ENCODE measurements around the gene ITM2C. TPM values are rescaled to one million over a fixed set of nuclear protein-coding genes. Genes with fewer than 3 reads are reported as not detected.

The ITM2C gene, protein sequence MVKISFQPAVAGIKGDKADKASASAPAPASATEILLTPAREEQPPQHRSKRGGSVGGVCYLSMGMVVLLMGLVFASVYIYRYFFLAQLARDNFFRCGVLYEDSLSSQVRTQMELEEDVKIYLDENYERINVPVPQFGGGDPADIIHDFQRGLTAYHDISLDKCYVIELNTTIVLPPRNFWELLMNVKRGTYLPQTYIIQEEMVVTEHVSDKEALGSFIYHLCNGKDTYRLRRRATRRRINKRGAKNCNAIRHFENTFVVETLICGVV
- total RNA-seq, result 10 to 100 TPM; 30.9 to 38.7 TPM
- 10 to 100 TPM; 35.4 to 56.7 (median 53.8) TPM for polyA plus RNA-seq
- total RNA-seq, result 25.6 to 141 (median 75.2) reads per million in 6 experiments

GRCh38 chr2:230864605-230865306 is at the start of gene ITM2C:
ITM2C (plus strand) TSS chr2:230864942; CDS start chr2:230865026, 84 bp downstream.
- H3K4me3 Mint-ChIP-seq, result peak within 1 kb of the TSS; percentile 77 to 96 (median 92)
- H3K4me1 Mint-ChIP-seq, result peaks cover 27 to 73% (median 67%) of the 10 kb centered on the region in 4 donors
- H3K36me3 Mint-ChIP-seq, result no peaks in the 10 kb centered on the region
- POLR2A ChIA-PET, result interaction anchor here (0.9 to 6.2 kb wide), 4 partner anchors 12 to 123 kb away, joined by 3 to 62 read pairs (median 5); no protein-coding TSS in a partner anchor
- peak within 1 kb of the TSS; percentile 67 to 96 (median 90) for H3K27ac Mint-ChIP-seq
- H3K9me3 Mint-ChIP-seq, result no peaks in the 10 kb centered on the region
- ATAC-seq (peak; percentile 75 to 79), DNase-seq (peak; percentile 58 to 85 (median 76))
- H3K27me3 Mint-ChIP-seq, result peaks cover 0 to 7% (median 0%) of the 10 kb centered on the region in 5 donors

GRCh38 chr2:230815088-230815487 is 49.7 kb upstream of the ITM2C start:
- Mint-ChIP-seq H3K27me3 (no peaks in the 10 kb centered on the region), H3K27ac (peak overlapping the region in 7 of 10 donors; percentile 25 to 80 (median 58)), H3K4me1 (peaks cover 3 to 15% (median 5%) of the 10 kb centered on the region in 4 donors), H3K9me3 (no peaks in the 10 kb centered on the region), H3K36me3 (peaks cover 0 to 91% (median 18%) of the 10 kb centered on the region in 3 donors), H3K4me3 (no peak overlapping the region)
- no peak for DNase-seq
- POLR2A ChIA-PET, result no interaction called here
- ATAC-seq, result no peak

GRCh38 chr2:230816735-230817134 is 48.0 kb upstream of the ITM2C start:
- H3K4me1 Mint-ChIP-seq, result peaks cover 3 to 15% (median 5%) of the 10 kb centered on the region in 4 donors
- POLR2A ChIA-PET, result no interaction called here
- H3K36me3 Mint-ChIP-seq, result peaks cover 0 to 84% (median 18%) of the 10 kb centered on the region in 3 donors
- no peak for DNase-seq
- H3K27ac Mint-ChIP-seq, result peak overlapping the region in 8 of 10 donors; percentile 28 to 75 (median 50)
- H3K4me3 Mint-ChIP-seq, result no peak overlapping the region
- ATAC-seq, result no peak
- no peaks in the 10 kb centered on the region for H3K27me3 Mint-ChIP-seq
- no peaks in the 10 kb centered on the region for H3K9me3 Mint-ChIP-seq

DNA sequence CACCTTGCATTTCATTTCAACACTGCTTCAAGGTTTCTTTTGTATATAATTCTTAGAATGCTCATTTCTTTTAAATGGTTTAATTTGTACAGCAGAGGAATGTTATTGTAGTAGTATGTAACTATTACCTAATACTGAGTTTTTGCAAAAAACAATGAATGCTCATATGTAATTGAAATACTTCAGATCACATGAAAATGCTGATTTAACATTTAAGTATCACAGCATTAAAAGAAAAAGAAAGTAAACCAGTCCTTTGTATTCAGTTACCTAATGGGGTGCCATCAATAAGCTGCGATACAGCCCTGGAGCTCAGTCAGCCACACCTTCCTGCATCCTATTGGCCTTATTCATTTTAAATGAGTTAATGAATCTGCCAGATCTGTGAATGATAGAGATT is 45.3 kb upstream of the ITM2C start:
- no peaks in the 10 kb centered on the region for H3K9me3 Mint-ChIP-seq
- POLR2A ChIA-PET, result interaction anchor here (0.6 kb wide), 1 partner anchor 220 kb away, joined by 4 read pairs; no protein-coding TSS in a partner anchor
- H3K27ac Mint-ChIP-seq, result peak overlapping the region in 5 of 10 donors; percentile 11 to 60 (median 43)
- peaks cover 3 to 8% (median 5%) of the 10 kb centered on the region in 4 donors for H3K4me1 Mint-ChIP-seq
- H3K27me3 Mint-ChIP-seq, result no peaks in the 10 kb centered on the region
- ATAC-seq (no peak), DNase-seq (no peak)
- H3K36me3 Mint-ChIP-seq, result peaks cover 0 to 63% (median 14%) of the 10 kb centered on the region in 3 donors
- H3K4me3 Mint-ChIP-seq, result no peak overlapping the region

DNA sequence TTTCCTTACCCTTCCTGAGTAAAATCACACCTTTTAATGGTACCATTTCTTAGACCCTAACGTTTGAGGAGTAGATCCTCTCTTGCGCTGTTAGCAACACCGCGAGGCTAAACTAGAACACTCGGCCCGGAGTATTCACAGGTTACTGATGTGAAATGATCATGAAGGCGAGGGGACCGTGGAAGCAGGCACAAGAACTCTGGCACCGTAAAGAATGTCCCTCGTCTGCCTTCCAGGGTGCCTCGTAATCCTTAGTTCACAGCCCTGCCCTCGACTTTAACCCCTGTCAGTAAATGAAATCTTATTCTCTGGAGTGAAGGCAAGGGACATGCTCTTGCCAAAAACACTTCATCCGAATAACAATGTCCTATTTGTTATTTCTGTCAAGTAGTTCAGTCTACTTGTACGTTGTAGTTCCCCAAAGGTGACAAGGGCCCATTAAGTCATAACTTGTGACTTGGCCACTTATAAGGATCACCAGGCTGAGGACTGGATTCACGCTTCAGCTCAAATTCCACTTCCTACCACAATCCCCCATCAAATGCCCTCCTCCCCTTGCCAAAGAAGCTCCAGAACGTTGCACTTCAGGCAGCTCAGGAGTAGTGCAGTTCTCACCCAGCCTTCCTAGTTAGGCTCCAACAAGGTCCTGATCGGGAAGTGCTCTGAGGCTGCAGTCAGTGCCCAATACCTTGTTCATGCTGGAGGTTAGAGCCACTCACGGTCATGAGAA is 43.3 kb upstream of the ITM2C start:
- H3K27me3 Mint-ChIP-seq, result peaks cover 4 to 9% (median 8%) of the 10 kb centered on the region in 5 donors
- ATAC-seq (no peak), DNase-seq (no peak)
- no peaks in the 10 kb centered on the region for H3K9me3 Mint-ChIP-seq
- peak overlapping the region in 5 of 10 donors; percentile 22 to 61 (median 47) for H3K27ac Mint-ChIP-seq
- peaks cover 5 to 7% (median 7%) of the 10 kb centered on the region in 4 donors for H3K4me1 Mint-ChIP-seq
- peaks cover 0 to 44% (median 14%) of the 10 kb centered on the region in 3 donors for H3K36me3 Mint-ChIP-seq
- no peak overlapping the region for H3K4me3 Mint-ChIP-seq
- POLR2A ChIA-PET, result no interaction called here

- Mint-ChIP-seq H3K9me3 (no peaks in the 10 kb centered on the region), H3K27ac (peak overlapping the region in 2 of 10 donors; percentile 19 to 34), H3K27me3 (peaks cover 11 to 15% (median 14%) of the 10 kb centered on the region in 5 donors), H3K36me3 (peaks cover 0 to 38% (median 10%) of the 10 kb centered on the region in 3 donors), H3K4me3 (no peak overlapping the region), H3K4me1 (peaks cover 6 to 8% (median 7%) of the 10 kb centered on the region in 4 donors)
- ATAC-seq, result no peak
- POLR2A ChIA-PET, result no interaction called here
- no peak for DNase-seq
Measured at GRCh38 chr2:230821991-230822520, 42.7 kb upstream of the ITM2C start.

- ATAC-seq, result no peak
- Mint-ChIP-seq H3K27ac (no peak overlapping the region), H3K27me3 (peaks cover 13 to 24% (median 21%) of the 10 kb centered on the region in 5 donors), H3K36me3 (peaks cover 0 to 25% (median 4%) of the 10 kb centered on the region in 3 donors), H3K9me3 (no peaks in the 10 kb centered on the region), H3K4me3 (no peak overlapping the region), H3K4me1 (peaks cover 6 to 14% (median 10%) of the 10 kb centered on the region in 4 donors)
- POLR2A ChIA-PET, result interaction anchor here (1.3 kb wide), 1 partner anchor 16 kb away, joined by 3 read pairs; no protein-coding TSS in a partner anchor
- DNase-seq, result no peak
Measured at GRCh38 chr2:230823264-230823964, 41.3 kb upstream of the ITM2C start.

DNA sequence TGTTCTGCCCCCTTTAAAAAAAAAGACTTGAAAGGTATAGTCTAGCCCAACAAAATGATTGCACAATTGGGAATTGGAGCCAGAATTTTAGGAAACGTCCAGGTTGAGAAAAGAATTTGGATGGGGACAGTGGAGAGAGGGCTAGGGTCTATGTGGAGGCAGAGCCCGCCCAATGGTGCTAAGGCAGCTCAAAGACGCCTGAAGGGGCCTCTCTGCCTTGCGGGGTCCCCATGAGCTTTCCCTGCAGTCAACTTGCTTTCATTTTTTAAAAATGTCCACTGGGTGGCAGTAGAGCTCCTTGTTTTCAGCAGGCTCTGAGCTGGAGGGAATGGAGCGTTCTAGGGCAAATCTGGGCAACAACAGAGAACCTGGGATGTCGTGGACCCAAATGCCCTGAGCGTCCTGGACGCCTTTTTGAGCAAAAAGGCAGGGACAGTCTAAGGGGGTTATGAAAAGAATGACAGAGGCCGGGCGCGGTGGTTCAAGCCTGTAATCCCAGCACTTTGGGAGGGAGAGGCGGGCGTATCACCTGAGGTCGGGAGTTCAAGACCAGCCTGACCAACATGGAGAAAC is 40.2 kb upstream of the ITM2C start:
- H3K27me3 Mint-ChIP-seq, result peaks cover 13 to 33% (median 24%) of the 10 kb centered on the region in 5 donors
- ATAC-seq (peak; percentile 91), DNase-seq (peak; percentile 9 to 81 (median 66))
- peak overlapping the region in 5 of 10 donors; percentile 37 to 87 (median 55) for H3K27ac Mint-ChIP-seq
- peaks cover 7 to 16% (median 10%) of the 10 kb centered on the region in 4 donors for H3K4me1 Mint-ChIP-seq
- no peaks in the 10 kb centered on the region for H3K9me3 Mint-ChIP-seq
- H3K36me3 Mint-ChIP-seq, result peaks cover 0 to 15% (median 0%) of the 10 kb centered on the region in 3 donors
- peak overlapping the region in 8 of 10 donors; percentile 0 to 51 (median 25) for H3K4me3 Mint-ChIP-seq
- POLR2A ChIA-PET, result interaction anchor here (0.8 to 1.3 kb wide), 3 partner anchors 15 to 228 kb away, joined by 3 to 4 read pairs (median 4); no protein-coding TSS in a partner anchor

DNA sequence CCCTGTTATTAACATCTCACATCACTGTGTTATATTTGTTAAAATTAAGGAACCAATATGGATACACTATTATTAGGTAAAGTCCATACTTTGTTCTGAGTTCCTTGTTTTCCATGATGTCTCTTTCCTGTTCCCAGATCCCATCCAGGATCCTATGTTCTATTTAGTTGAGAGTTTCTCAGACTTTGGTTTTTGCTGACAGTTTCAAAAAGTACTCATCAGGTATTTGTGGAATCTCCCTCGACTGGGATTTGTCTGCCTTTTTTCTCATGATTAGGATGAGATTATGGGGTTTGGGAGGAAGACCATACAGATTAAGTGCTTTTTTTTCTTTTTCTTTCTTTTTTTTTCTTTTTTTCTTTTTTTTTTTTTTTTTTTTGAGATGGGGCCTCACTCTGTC is 39.4 kb upstream of the ITM2C start:
- DNase-seq (no peak), ATAC-seq (no peak)
- H3K36me3 Mint-ChIP-seq, result peaks cover 0 to 8% (median 0%) of the 10 kb centered on the region in 3 donors
- H3K27me3 Mint-ChIP-seq, result peaks cover 13 to 40% (median 28%) of the 10 kb centered on the region in 5 donors
- H3K4me3 Mint-ChIP-seq, result no peak overlapping the region
- H3K27ac Mint-ChIP-seq, result no peak overlapping the region
- peaks cover 7 to 16% (median 10%) of the 10 kb centered on the region in 4 donors for H3K4me1 Mint-ChIP-seq
- H3K9me3 Mint-ChIP-seq, result peaks cover 0 to under 1% (median 0%) of the 10 kb centered on the region in 9 donors
- POLR2A ChIA-PET, result no interaction called here

DNA sequence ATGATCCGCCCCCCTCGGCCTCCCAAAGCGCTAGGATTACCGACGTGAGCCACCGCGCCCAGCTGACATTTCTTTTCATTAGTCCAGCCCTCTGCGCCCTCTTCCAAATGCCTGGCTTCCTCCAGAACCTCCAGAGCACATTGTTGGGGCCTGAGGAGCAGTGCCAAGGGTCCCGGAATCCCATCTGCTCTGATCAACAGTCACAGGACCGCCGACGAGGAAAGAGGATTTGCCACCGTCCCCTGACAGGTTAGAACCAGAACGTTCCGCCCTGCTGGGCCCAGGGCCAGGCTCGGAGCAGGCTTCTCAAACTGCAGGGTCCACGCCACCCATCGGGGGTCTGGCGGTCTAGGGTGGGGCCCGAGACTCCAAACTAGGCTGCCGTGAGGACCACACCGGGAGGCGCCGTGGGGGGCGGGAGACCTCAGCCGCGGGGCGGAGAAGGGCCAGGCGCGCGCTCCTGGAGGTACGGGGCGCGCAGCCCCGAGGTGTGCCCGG is 36.9 kb upstream of the ITM2C start:
- Mint-ChIP-seq H3K4me3 (peak overlapping the region in 6 of 10 donors; percentile 6 to 58 (median 38)), H3K9me3 (peaks cover 0 to 2% (median 0%) of the 10 kb centered on the region in 9 donors), H3K4me1 (peaks cover 7 to 16% (median 10%) of the 10 kb centered on the region in 4 donors), H3K27ac (no peak overlapping the region), H3K36me3 (no peaks in the 10 kb centered on the region), H3K27me3 (peaks cover 15 to 52% (median 34%) of the 10 kb centered on the region in 5 donors)
- POLR2A ChIA-PET, result no interaction called here
- DNase-seq (no peak), ATAC-seq (peak; percentile 17 to 26)

Measured in naive thymus-derived CD8-positive, alpha-beta T cell (primary cell).